ENCODE measurements around the gene ACTA2. TPM values are rescaled to one million over a fixed set of nuclear protein-coding genes. Genes with fewer than 3 reads are reported as not detected.

The ACTA2 gene
- total RNA-seq, 1 donor from 2014 or later: 19.0 TPM

GRCh38 chr10:88949912-88950837 is 2.4 kb downstream of the ACTA2 start:
- Histone ChIP-seq H3K9me3 (ENCODE audit: low read depth) (no peaks in the 10 kb centered on the region), H3K4me3 (no peak overlapping the region), H3K27ac (peak overlapping the region; percentile 69), H2AFZ (replicated peaks) (no peak overlapping the region), H4K20me1 (ENCODE audit: low read depth) (no peaks in the 10 kb centered on the region), H3F3A (ENCODE audit: low read depth) (peaks cover 20% of the 10 kb centered on the region), H3K4me2 (peak overlapping the region; percentile 62), H3K36me3 (no peaks in the 10 kb centered on the region), H3K4me1 (peaks cover 39% of the 10 kb centered on the region), H3K79me2 (ENCODE audit: low read depth) (no peaks in the 10 kb centered on the region), H3K9ac (no peak overlapping the region), H3K27me3 (no peaks in the 10 kb centered on the region)
- Mint-ChIP-seq H3K4me3 (no peak overlapping the region), H3K27ac (no peak overlapping the region), H3K27me3 (ENCODE audit: insufficient read depth, low read depth) (peaks cover 7% of the 10 kb centered on the region), H3K9me3 (no peaks in the 10 kb centered on the region), H3K36me3 (no peaks in the 10 kb centered on the region), H3K4me1 (peaks cover 23% of the 10 kb centered on the region)
- TF ChIP-seq EZH2 (IDR thresholded peaks at IDR 0.05) (no peak), EZH2phosphoT487 (IDR thresholded peaks at IDR 0.05) (no peak)
- no peak for DNase-seq (ENCODE audit: low spot score)

GRCh38 chr10:88949051-88949450 is 3.5 kb downstream of the ACTA2 start:
- Mint-ChIP-seq H3K4me3 (no peak overlapping the region), H3K4me1 (peaks cover 23% of the 10 kb centered on the region), H3K36me3 (no peaks in the 10 kb centered on the region), H3K27me3 (ENCODE audit: insufficient read depth, low read depth) (peaks cover 8% of the 10 kb centered on the region), H3K27ac (no peak overlapping the region), H3K9me3 (no peaks in the 10 kb centered on the region)
- H3K4me3 ChIP-seq: no peak overlapping the region
- DNase-seq (ENCODE audit: low spot score): no peak
- H3K27me3 ChIP-seq: no peaks in the 10 kb centered on the region
- no peaks in the 10 kb centered on the region for H3K79me2 ChIP-seq (ENCODE audit: low read depth)
- H3K27ac ChIP-seq: no peak overlapping the region
- peaks cover 20% of the 10 kb centered on the region for H3F3A ChIP-seq (ENCODE audit: low read depth)
- H3K36me3 ChIP-seq: no peaks in the 10 kb centered on the region
- TF ChIP-seq EZH2 (IDR thresholded peaks at IDR 0.05): no peak
- TF ChIP-seq EZH2phosphoT487 (IDR thresholded peaks at IDR 0.05): no peak
- no peak for TF ChIP-seq CTCF (IDR thresholded peaks at IDR 0.05)
- no peak overlapping the region for H2AFZ ChIP-seq (replicated peaks)
- no peak overlapping the region for H3K9ac ChIP-seq
- H3K4me2 ChIP-seq: no peak overlapping the region
- H3K9me3 ChIP-seq (ENCODE audit: low read depth): no peaks in the 10 kb centered on the region
- H3K4me1 ChIP-seq: peaks cover 39% of the 10 kb centered on the region
- H4K20me1 ChIP-seq (ENCODE audit: low read depth): no peaks in the 10 kb centered on the region

- Histone ChIP-seq H3K9me3 (ENCODE audit: low read depth) (no peaks in the 10 kb centered on the region), H3K27ac (no peak overlapping the region), H3K4me3 (no peak overlapping the region), H3K4me2 (no peak overlapping the region), H3F3A (ENCODE audit: low read depth) (peaks cover 17% of the 10 kb centered on the region), H2AFZ (replicated peaks) (no peak overlapping the region), H3K36me3 (no peaks in the 10 kb centered on the region), H3K4me1 (peaks cover 31% of the 10 kb centered on the region), H3K79me2 (ENCODE audit: low read depth) (no peaks in the 10 kb centered on the region), H4K20me1 (ENCODE audit: low read depth) (no peaks in the 10 kb centered on the region), H3K9ac (no peak overlapping the region), H3K27me3 (no peaks in the 10 kb centered on the region)
- Mint-ChIP-seq H3K27ac (no peak overlapping the region), H3K4me1 (peaks cover 19% of the 10 kb centered on the region), H3K4me3 (no peak overlapping the region), H3K9me3 (no peaks in the 10 kb centered on the region), H3K36me3 (no peaks in the 10 kb centered on the region), H3K27me3 (ENCODE audit: insufficient read depth, low read depth) (peaks cover 8% of the 10 kb centered on the region)
- no peak for DNase-seq (ENCODE audit: low spot score)
- TF ChIP-seq EZH2 (IDR thresholded peaks at IDR 0.05) (no peak), CTCF (IDR thresholded peaks at IDR 0.05) (no peak), EZH2phosphoT487 (IDR thresholded peaks at IDR 0.05) (no peak)
Observed at GRCh38 chr10:88946965-88947590, 5.5 kb downstream of the ACTA2 start.
